Stimulated activated CD4-positive, alpha-beta T cell treated with anti-CD3 and anti-CD28 coated beads, Interleukin-12 subunit alpha, Interleukin-12 subunit beta, amount 100 ng/mL, for 4 hours (primary cell): ENCODE measurements around the gene MAPKAP1.

Source experiments
- DNase-seq: peaks from one replicate; pipeline ENCODE4 v3.0.0-alpha.2; 2020

The MAPKAP1 gene

GRCh38 chr9:125532812-125533594 lies 174.0 kb downstream of the MAPKAP1 start:
- DNase-seq, result no peak

GRCh38 chr9:125532412-125532811 lies 174.6 kb downstream of the MAPKAP1 start:
- DNase-seq, result no peak

- no peak for DNase-seq
These were observed 177.2 kb downstream of the MAPKAP1 start for GRCh38 chr9:125529589-125530515.

GRCh38 chr9:125529107-125529506 lies 177.9 kb downstream of the MAPKAP1 start:
- no peak for DNase-seq

- DNase-seq, result no peak
These were observed 179.5 kb downstream of the MAPKAP1 start for GRCh38 chr9:125527471-125528002.

GRCh38 chr9:125525921-125526631 lies 180.9 kb downstream of the MAPKAP1 start:
- DNase-seq, result no peak

GRCh38 chr9:125524583-125525355 lies 182.2 kb downstream of the MAPKAP1 start:
- DNase-seq, result no peak

GRCh38 chr9:125523681-125524080 lies 183.3 kb downstream of the MAPKAP1 start:
- DNase-seq, result no peak

- DNase-seq, result no peak
These were observed 184.7 kb downstream of the MAPKAP1 start for GRCh38 chr9:125522328-125522725.

GRCh38 chr9:125521462-125522327 lies 185.3 kb downstream of the MAPKAP1 start:
- no peak for DNase-seq

GRCh38 chr9:125519734-125520133 lies 187.3 kb downstream of the MAPKAP1 start:
- no peak for DNase-seq

- no peak for DNase-seq
These were observed 189.4 kb downstream of the MAPKAP1 start for GRCh38 chr9:125517577-125517976.

- no peak for DNase-seq
These were observed 190.7 kb downstream of the MAPKAP1 start for GRCh38 chr9:125515983-125516940.

- no peak for DNase-seq
These were observed 191.7 kb downstream of the MAPKAP1 start for GRCh38 chr9:125515281-125515680.

- DNase-seq, result no peak
These were observed 192.5 kb downstream of the MAPKAP1 start for GRCh38 chr9:125514468-125514867.

GRCh38 chr9:125513668-125514413 lies 193.2 kb downstream of the MAPKAP1 start:
- no peak for DNase-seq

- no peak for DNase-seq
These were observed 193.7 kb downstream of the MAPKAP1 start for GRCh38 chr9:125513303-125513667.

GRCh38 chr9:125511789-125512660 lies 195.0 kb downstream of the MAPKAP1 start:
- no peak for DNase-seq
